Heart left ventricle (tissue), 13 donors: ENCODE data around the gene ADGRB3.

Experiments used
- CTCF ChIP-seq, 12 donors: fragments of 200-600 bp; sonication (generic) in 4 of 12; IDR thresholded peaks; one replicate each; pipeline versions ENCODE4 v1.5.0 to v1.8.0; 2018 to 2022; ENCODE audit warnings: antibody characterized with exemption in 12 of 12, mild to moderate bottlenecking in 5 of 12
- POLR2A ChIP-seq, 2 donors: fragments of 450-650 bp; IDR thresholded peaks; one replicate each; pipeline ENCODE4 v1.6.1; 2017; ENCODE audit warnings: antibody characterized with exemption in 2 of 2, mild to moderate bottlenecking in 2 of 2, moderate library complexity in 2 of 2
- donor health status: ischemic (EF 13 %, LVEDD 7.1; RV severe dilation, severe dysfunction).
- donor health status: DM: no; HTN: yes; CAD: no.
- donor health status: DM: no; HTN: no; CAD: no.
- donor health status: ischemic (EF 25% LVEDD 6.9; RV normal size, moderate dysfunction).
- donor health status: ischemic (EF 25% LVEDD 5.7; RV mildly dilated, moderate dysfunction).
- donor health status: ischemic (EF 35%, LVEDD 5.7; RV mildly dilated, moderate dysfunction).
- donor health status: nonischemic (EF 11% LVEDD 7.7; RV severe dilation, severe dysfunction).
- donor health status: DM: yes; HTN: yes; CAD: no.
- donor health status: PGD.
- donor health status: ischemic (EF 29% LVEDD 5.4; RV normal size, mild dysfunction).
- donor health status: nonischemic (EF 23%, LVEDD 6.1; RV moderate dilation, normal function).

DNA sequence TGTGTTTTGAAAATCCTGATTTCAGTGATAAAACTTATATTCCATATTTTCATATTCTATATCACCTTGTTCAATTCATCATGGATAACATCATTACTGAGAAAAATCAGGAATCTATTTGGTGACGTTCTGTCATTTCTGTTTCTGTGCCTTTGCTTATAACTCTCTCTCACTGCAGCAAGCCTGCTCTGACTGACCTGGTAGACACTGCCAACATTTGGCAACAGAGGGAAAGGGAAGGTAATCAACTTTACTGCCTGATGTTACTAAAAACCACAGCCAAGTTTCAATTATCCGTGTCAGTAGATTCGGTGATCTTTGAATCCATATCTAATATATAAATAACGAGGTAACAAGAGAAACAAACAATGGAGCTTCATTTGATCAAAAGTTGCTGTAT lies 659.8 kb downstream of the ADGRB3 start:
- no peak for TF ChIP-seq POLR2A (IDR thresholded peaks at IDR 0.05)
- no peak for TF ChIP-seq CTCF (IDR thresholded peaks at IDR 0.05)
